OCI-LY3 (cell line): ENCODE data around the gene TYMP.
"Not testable (repeated sequence)": the region's sequence is repeated elsewhere in the genome, so short reads cannot be mapped to it uniquely, and the experiment has no call there.

Experiments used
- H2AFZ ChIP-seq: fragments of 200-600, 300-600 bp; shearing (Covaris generic); 2 replicates; pipeline ENCODE4 v1.6.0; 2014; ENCODE audit warnings: antibody characterized with exemption, low read depth, low read length
- H3K27ac ChIP-seq: fragments of 200-600, 300-600 bp; sonication (generic); 2 replicates; pipeline ENCODE4 v1.5.1; 2014; ENCODE audit warnings: mild to moderate bottlenecking, low read length, moderate library complexity, mixed read lengths
- H3K27me3 ChIP-seq: fragments of 200-600, 300-600 bp; sonication (generic); 2 replicates; pipeline ENCODE4 v1.6.1; 2014; ENCODE audit warnings: low read depth, low read length, mixed read lengths
- H3K36me3 ChIP-seq: fragments of 200-600, 300-600 bp; sonication (generic); replicated peaks from 2 replicates; pipeline ENCODE3; 2014; ENCODE audit warnings: low read depth, low read length, mixed read lengths
- H3K4me1 ChIP-seq: fragments of 300-600, 200-600 bp; sonication (generic); 2 replicates; pipeline ENCODE4 v1.6.1; 2014; ENCODE audit warnings: low read length, mixed read lengths
- H3K4me2 ChIP-seq: fragments of 200-600, 300-600 bp; sonication (generic); 2 replicates; pipeline ENCODE4 v1.6.1; 2014; ENCODE audit warnings: low read length, mixed read lengths
- H3K4me3 ChIP-seq: fragments of 300-600, 200-600 bp; sonication (generic); 2 replicates; pipeline ENCODE4 v1.5.1; 2014; ENCODE audit warnings: antibody characterized with exemption, mild to moderate bottlenecking, low read length, moderate library complexity
- H3K79me2 ChIP-seq: fragments of 300-600, 200-600 bp; shearing (Covaris generic); 2 replicates; pipeline ENCODE4 v1.6.1; 2014; ENCODE audit warnings: mild to moderate bottlenecking, low read length, mixed read lengths
- H3K9ac ChIP-seq: fragments of 300-600, 200-600 bp; shearing (Covaris generic); 2 replicates; pipeline ENCODE4 v1.6.0; 2014; ENCODE audit warnings: mild to moderate bottlenecking, low read length, moderate library complexity
- H3K9me3 ChIP-seq: fragments of 200-600, 300-600 bp; shearing (Covaris generic); 2 replicates; pipeline ENCODE4 v1.6.1; 2014; ENCODE audit warnings: low read length, mixed read lengths; ENCODE audit not compliant: insufficient read depth
- H4K20me1 ChIP-seq: fragments of 200-600, 300-600 bp; sonication (generic); 2 replicates; pipeline ENCODE4 v1.6.1; 2016; ENCODE audit warnings: low read length, mixed read lengths; ENCODE audit not compliant: insufficient read depth
- EZH2phosphoT487 ChIP-seq: fragments of 200-600 bp; shearing (Covaris generic); IDR thresholded peaks from 2 replicates; pipeline ENCODE4 v1.6.1; 2018; ENCODE audit warnings: antibody characterized with exemption, mixed run types, low read depth
- TF ChIP-seq, protein P1 (sequence below): fragments of 200-600, 300-600 bp; sonication (generic); IDR thresholded peaks from 2 replicates; pipeline ENCODE4 v1.5.1; 2014; ENCODE audit warnings: antibody characterized with exemption, low read length, low read depth

The TYMP gene

DNA sequence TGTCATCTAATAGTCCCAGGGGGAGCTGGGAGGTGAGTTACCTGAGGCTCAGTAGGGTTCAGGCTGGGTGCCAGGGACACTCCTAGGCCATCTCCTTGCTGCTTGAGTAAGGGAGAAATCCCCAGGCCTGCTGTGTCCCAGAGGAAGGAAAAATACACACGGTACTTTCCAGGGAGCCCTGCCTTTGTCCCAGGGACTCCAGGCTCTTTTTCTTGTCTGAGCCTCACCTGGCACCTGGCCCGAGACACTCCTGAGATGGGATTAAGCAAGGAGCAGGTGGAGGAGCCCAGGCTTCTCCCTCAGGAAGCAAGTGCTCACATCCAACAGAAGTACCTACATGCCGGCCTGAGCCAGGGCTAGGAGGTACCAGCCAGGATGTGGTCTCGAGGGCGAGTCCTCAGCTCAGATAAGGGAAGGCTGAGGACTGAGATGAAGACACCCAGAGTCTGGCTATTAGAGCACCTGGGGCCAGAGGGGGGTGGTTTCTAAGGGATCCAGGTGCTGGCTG lies 15.0 kb upstream of the TYMP start:
- Histone ChIP-seq H3K27me3 (no peaks in the 10 kb centered on the region), H3K36me3 (no peaks in the 10 kb centered on the region), H2AFZ (no peak overlapping the region), H3K4me3 (peak overlapping the region; percentile 57), H3K4me1 (peaks cover 52% of the 10 kb centered on the region), H3K79me2 (no peaks in the 10 kb centered on the region), H3K27ac (peak overlapping the region; percentile 22; the same call in 1 of the 2 replicates), H3K9me3 (no peaks in the 10 kb centered on the region), H4K20me1 (no peaks in the 10 kb centered on the region), H3K4me2 (peak overlapping the region; percentile 65), H3K9ac (peak overlapping the region; percentile 50)
- no peak for TF ChIP-seq EZH2phosphoT487
- TF ChIP-seq, protein P1, sequence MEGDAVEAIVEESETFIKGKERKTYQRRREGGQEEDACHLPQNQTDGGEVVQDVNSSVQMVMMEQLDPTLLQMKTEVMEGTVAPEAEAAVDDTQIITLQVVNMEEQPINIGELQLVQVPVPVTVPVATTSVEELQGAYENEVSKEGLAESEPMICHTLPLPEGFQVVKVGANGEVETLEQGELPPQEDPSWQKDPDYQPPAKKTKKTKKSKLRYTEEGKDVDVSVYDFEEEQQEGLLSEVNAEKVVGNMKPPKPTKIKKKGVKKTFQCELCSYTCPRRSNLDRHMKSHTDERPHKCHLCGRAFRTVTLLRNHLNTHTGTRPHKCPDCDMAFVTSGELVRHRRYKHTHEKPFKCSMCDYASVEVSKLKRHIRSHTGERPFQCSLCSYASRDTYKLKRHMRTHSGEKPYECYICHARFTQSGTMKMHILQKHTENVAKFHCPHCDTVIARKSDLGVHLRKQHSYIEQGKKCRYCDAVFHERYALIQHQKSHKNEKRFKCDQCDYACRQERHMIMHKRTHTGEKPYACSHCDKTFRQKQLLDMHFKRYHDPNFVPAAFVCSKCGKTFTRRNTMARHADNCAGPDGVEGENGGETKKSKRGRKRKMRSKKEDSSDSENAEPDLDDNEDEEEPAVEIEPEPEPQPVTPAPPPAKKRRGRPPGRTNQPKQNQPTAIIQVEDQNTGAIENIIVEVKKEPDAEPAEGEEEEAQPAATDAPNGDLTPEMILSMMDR = no peak

DNA sequence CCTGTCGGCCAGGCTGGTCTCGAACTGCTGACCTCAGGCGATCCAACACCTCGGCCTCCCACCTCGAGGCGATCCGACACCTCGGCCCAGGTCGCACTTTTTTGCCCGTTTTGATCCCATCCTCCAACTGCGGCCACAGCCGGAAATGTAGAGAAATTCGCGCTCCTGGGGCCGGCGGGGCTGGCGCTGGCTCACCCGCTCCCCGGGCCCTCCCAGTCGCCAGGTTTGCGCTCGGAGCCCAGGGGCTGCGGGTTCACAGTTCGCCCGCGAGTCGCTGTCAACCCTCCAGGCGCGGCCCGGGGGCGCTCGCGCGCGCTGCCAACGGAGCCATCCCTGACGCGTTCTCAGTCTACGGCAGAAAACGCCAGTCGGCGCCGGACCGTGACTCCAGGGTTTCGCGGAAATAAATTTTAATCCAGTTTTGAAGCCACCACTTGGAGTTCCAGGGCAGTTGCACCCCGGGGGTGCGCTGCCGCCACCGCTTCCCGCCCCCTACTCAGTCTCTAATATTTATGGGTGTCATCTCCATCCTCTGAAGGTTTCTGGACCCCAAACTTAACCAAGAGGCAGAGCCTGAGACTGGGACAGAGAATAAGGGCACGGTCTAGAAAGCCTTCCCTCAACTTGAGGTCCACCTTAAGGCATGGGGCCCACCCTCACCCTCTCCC lies 14.4 kb upstream of the TYMP start:
- Histone ChIP-seq H2AFZ (peak overlapping the region; percentile 62; the same call in 1 of the 2 replicates), H3K36me3 (no peaks in the 10 kb centered on the region), H3K27ac (peak overlapping the region; percentile 22; the same call in 1 of the 2 replicates), H3K79me2 (no peaks in the 10 kb centered on the region), H3K9ac (peak overlapping the region; percentile 50), H3K27me3 (no peaks in the 10 kb centered on the region), H3K4me3 (peak overlapping the region; percentile 57), H3K9me3 (no peaks in the 10 kb centered on the region), H3K4me1 (peaks cover 55% of the 10 kb centered on the region), H3K4me2 (peak overlapping the region; percentile 65), H4K20me1 (no peaks in the 10 kb centered on the region)
- TF ChIP-seq, protein P1 = peak; percentile 55
- TF ChIP-seq EZH2phosphoT487 = no peak

DNA sequence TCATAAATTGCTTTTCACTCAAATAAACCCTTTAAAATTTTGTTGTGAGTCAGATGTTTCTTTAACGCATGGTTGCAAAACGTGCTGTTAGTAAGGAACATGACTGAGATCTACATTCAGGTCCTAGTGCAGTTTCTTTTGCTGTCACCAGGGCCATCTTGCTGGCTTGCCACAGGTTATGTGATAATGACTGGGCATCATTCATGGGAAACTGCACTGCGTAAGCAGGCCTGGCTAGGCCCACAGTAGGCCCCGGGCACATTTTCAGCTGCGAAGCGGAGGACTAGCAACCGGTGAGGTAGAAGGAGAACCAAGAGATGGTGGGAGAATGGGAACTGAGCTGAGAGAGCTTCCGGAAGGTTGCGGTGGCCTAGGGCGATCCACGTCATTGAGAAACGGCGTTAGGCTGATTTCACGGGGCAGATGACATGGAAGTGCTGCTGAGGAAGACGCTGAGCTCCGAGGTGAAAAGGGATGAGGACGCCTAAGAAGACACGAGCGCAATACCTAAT lies 12.7 kb upstream of the TYMP start:
- peaks cover 3% of the 10 kb centered on the region for H3K36me3 ChIP-seq
- no peaks in the 10 kb centered on the region for H3K79me2 ChIP-seq
- peak overlapping the region; percentile 100 for H3K27ac ChIP-seq
- peak overlapping the region; percentile 62 for H3K4me2 ChIP-seq
- H4K20me1 ChIP-seq = no peaks in the 10 kb centered on the region
- H3K9ac ChIP-seq = peak overlapping the region; percentile 60; the same call in 1 of the 2 replicates
- TF ChIP-seq, protein P1 = no peak
- peaks cover 70% of the 10 kb centered on the region for H3K4me1 ChIP-seq
- no peaks in the 10 kb centered on the region for H3K27me3 ChIP-seq
- no peaks in the 10 kb centered on the region for H3K9me3 ChIP-seq
- peak overlapping the region; percentile 41; the same call in 1 of the 2 replicates for H2AFZ ChIP-seq
- H3K4me3 ChIP-seq = peak overlapping the region; percentile 27

DNA sequence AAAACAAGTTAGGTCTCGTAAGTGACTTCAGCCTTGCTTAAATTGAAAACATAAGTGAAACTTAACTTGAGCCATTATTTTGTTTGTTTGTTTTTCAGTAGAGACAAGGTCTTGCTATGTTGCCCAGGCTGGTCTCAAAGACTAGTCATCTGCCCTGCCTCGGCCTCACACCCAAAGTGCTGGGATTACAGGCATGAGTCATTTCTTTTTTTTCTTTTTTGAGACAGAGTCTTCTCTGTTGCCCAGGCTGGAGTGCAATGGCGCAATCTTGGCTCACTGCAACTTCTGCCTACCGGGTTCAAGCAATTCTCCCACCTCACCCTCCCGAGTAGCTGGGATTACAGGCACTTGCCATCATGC lies 11.8 kb upstream of the TYMP start:
- peak overlapping the region; percentile 27 for H3K4me3 ChIP-seq
- H3K4me1 ChIP-seq = peaks cover 70% of the 10 kb centered on the region

More for the DNA sequence above, 11.8 kb upstream of the TYMP start:
- H3K36me3 ChIP-seq, H3K27me3 ChIP-seq, H2AFZ ChIP-seq, H3K79me2 ChIP-seq, H3K9me3 ChIP-seq, H4K20me1 ChIP-seq: not testable (repeated sequence)
- Histone ChIP-seq H3K27ac (peak overlapping the region; percentile 100), H3K9ac (peak overlapping the region; percentile 60), H3K4me2 (peak overlapping the region; percentile 62)
